ENCODE measurements around the gene RLBP1.
"Not testable (repeated sequence)": the region's sequence is repeated elsewhere in the genome, so short reads cannot be mapped to it uniquely, and the experiment has no call there.

DNA sequence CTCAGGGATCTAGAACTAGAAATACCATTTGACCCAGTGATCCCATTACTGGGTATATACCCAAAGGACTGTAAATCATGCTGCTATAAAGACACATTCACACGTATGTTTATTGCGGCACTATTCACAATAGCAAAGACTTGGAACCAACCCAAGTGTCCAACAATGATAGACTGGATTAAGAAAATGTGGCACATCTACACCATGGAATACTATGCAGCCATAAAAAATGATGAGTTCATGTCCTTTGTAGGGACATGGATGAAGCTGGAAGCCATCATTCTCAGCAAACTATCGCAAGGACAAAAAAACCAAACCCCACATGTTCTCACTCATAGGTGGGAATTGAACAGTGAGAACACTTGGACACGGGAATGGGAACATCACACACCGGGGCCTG, 28.8 kb upstream of the RLBP1 start:
- TF ChIP-seq POLR2A (IDR thresholded peaks at IDR 0.05): not testable (repeated sequence)
- TF ChIP-seq, protein P1, sequence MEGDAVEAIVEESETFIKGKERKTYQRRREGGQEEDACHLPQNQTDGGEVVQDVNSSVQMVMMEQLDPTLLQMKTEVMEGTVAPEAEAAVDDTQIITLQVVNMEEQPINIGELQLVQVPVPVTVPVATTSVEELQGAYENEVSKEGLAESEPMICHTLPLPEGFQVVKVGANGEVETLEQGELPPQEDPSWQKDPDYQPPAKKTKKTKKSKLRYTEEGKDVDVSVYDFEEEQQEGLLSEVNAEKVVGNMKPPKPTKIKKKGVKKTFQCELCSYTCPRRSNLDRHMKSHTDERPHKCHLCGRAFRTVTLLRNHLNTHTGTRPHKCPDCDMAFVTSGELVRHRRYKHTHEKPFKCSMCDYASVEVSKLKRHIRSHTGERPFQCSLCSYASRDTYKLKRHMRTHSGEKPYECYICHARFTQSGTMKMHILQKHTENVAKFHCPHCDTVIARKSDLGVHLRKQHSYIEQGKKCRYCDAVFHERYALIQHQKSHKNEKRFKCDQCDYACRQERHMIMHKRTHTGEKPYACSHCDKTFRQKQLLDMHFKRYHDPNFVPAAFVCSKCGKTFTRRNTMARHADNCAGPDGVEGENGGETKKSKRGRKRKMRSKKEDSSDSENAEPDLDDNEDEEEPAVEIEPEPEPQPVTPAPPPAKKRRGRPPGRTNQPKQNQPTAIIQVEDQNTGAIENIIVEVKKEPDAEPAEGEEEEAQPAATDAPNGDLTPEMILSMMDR (IDR thresholded peaks at IDR 0.05): not testable (repeated sequence)

Measured in prostate gland (tissue), 2 donors.